ENCODE results near the gene CERS6.

Gene CERS6

DNA sequence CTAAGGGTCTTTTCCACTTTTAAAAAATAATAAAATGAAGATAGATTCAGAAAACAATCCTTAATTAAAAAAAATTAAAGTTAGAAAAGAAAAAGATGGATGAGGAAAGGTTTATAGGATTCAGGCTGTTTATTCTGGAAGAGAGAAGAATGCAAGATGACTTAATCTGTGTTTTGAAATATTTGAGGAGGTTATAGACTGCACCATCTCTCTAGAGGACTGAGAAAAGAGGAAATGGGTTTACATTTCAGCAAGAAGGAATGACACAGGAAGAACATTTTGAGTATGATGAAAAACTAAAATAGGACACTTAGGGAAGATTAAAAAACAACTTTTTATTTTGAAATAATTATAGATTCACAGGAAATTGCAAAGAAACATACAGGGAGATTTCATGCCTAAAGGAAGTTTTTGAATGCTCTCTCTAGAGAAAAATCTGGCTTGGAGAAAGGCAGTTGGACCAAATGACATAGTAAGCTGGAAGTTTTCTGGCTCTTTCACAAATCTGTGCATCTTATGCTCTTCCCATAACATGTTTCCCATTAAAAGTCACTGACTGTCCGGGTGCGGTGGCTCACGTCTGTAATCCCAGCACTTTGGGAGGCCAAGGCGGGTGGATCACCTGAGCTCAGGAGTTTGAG, 75.0 kb downstream of the CERS6 start:
- no peak for DNase-seq (ENCODE audit: low read depth in 2 of 2)

DNA sequence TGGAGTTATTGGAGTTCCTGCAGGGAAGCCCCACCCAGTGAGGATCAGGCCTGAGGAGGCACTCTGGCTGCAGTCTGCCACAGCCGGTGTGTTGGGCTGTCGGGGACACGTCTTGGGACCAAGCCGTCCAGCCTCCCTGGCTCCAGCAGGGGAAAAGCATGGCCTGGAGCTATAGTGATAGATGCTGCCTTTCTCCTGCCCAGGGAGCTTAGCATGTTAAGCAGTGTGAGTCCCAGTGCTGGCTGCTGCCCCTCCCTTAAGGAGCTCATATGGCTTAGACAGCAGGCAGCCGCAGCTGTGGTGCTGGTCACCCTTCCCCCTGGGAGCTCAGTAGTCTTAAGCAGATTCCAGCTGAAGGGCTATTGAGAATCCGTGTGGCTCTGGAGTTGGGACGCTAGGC, 78.9 kb downstream of the CERS6 start:
- DNase-seq (ENCODE audit: low read depth in 2 of 2): no peak

DNA sequence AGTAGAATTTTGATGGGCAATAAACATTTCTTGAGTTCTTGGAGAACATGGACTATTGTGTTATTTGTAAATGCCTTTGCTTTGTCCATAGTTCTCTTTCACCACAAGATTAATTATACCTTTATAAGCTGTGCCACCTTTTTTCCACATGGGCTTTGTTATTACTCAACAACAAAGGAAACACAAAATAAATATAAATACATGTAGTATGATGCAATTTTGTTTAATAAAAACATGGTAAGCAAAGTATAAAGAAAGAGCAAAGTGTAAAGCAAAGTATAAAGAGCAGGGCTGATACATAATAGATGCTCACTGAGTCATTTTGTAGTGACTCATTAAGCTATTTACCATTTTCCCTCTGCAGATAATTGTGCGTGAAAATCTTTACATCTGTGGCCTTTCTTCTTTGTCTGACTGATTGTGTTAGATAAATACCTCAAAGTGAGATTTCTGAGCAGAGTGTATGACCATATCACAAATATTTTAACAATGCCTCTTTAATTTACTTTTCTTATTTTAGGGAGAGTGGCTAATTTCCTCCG, 80.9 kb downstream of the CERS6 start:
- no peak for DNase-seq (ENCODE audit: low read depth in 2 of 2)

DNA sequence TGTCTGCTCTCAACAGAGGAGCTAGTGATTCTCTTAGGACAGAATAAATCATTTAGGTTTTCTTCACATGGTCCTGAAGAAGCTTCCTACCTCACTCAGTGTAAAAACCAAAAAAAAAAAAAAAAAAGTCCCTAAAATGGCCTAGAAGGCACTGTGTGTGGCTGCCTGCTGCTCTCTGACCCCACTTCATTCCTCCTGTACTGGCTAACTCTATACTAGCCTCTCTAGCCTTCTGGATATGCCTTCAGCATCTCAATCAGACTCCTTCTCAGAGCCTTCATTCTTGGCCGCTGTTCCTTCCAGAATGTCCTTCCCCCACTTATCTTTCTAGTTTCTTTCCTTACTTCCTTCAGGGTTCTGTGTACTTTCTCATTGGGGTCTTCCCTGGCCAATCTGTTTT, 82.1 kb downstream of the CERS6 start:
- DNase-seq (ENCODE audit: low read depth in 2 of 2): no peak

DNA sequence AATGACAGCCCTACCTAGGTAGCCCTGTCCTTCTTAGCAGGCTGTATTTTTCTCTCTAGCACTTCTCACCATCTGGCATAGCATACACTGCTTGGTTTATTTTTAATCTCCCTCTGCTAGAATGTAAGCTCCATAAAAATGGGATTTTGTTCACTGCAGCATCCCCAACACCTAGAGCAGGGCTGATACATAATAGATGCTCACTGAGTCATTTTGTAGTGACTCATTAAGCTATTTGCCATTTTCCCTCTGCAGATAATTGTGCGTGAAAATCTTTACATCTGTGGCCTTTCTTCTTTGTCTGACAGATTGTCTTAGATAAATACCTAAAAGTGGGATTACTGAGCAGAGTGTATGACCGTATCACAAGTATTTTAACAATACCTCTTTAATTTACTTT, 82.5 kb downstream of the CERS6 start:
- DNase-seq (ENCODE audit: low read depth in 2 of 2): no peak

DNA sequence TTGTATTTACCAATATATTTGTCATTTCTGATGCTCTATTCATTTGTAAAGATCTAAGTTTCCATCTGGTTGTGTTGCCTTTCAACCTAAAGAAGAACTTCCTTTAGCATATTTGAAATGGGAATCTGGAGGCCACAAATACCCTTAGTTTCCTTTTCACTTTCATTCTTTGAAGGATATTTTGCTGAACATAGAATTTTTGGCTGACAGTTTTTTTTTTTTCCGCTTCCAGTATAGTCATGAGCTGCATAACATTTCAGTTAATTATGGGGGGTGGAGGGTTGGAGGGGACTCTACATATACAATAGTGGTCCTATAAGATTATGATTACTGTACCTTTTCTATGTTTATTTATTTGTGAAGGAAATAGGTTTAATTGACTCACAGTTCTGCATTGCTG, 83.9 kb downstream of the CERS6 start:
- no peak for DNase-seq (ENCODE audit: low read depth in 2 of 2)

DNA sequence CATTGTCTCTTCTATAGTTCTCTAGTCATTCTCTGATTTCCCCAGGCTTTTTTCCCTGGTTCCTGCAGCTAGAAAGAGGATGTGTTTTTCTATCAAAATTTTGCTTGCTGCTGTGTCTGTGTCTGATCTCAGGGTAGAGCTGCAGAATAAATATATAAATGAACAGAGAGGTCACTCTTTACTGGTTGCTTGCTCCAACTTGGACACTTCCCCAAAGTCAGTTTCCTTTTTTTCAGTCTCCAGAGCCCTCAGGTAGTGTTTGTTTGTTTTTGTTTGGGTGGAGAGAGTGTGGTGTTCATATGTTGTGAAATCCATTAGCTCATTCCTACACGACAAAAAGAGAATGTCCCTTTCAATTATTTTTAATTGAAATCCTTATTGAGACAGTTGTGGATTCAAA, 85.8 kb downstream of the CERS6 start:
- DNase-seq (ENCODE audit: low read depth in 2 of 2): no peak

DNA sequence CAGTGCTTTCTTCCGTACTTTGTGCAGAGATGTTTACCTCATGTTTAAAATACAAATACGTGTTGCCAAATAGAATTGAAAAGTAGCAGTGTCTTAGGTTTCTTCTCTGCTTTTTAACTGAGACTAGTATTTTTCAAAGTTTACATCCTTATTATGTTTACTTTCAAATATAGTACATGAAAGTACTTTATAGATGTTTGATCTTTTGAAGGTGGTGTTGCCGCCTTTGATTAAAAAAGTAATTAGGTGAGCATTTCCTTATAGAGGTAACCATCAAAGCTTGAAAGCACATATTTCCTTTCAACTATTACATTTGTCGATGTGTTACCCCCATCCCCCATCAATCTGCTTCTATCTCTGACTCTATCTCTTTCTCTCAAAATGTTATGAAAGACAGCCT, 87.0 kb downstream of the CERS6 start:
- no peak for DNase-seq (ENCODE audit: low read depth in 2 of 2)

DNA sequence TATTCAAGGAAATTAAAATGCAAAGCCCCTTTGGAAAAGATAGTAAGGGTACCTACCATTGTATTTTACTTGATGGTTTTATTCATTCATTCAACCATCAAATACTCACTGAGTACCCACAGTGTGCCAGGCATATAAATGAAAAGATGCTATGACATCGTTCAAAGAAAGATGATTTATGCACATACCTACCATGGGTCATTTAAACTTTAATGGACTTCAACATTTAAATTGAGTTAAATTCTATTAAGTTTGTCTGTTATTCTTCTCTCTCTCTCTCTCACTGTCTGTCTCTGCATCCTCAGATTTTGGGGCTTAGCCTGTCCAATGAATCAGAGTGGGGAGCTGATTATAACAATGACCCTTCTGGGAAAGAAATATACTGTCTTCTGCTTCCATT, 87.9 kb downstream of the CERS6 start:
- DNase-seq (ENCODE audit: low read depth in 2 of 2): no peak

DNA sequence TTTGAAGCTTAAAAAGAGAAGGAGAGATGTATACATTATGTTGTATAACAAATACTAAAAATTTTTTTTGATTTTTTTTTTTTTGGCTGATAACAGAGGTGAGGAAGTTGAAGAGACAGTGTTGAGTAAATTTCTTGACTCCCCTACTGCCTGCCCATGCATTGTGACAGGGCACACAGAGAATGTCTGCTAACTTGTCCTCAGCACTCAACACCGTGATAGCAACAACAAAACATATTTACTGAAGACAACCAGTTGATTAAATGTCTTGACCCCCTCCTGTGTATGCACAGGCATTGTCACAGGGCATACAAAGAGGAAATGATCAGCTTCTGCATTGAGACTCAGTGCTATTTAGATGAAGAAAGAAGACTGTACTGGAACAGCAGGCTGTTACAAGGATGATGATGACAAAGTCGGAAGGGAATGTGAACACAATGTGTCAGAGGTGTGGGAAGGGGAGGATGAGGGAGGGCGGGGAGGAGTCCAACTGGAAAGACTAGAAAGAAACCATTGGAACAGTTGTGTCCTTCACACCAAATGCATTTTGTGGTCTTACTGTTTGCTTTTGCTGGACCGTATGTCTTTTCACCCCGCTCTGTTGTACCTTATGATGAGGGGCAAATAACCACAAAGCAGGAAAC, 89.5 kb downstream of the CERS6 start:
- no peak for DNase-seq (ENCODE audit: low read depth in 2 of 2)

DNA sequence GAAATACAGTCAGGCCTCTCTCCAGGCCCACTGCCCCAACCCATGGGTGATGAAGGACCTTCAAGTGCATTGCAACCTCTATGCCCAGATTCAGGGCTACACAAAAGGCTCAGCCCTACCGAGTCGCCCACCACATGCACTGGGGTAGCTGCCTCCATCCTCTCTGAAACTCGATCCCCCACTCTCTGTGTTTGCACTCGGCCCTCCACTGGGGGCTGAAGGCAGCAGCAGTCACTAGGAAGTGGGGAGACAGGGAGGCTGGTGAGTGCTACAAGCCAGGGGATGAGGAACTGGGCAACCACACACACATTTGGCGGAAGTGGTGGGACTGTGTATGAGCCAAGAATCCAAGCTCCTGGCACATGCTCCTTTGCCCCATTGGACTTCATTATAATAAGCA, 94.6 kb downstream of the CERS6 start:
- DNase-seq (ENCODE audit: low read depth in 2 of 2): no peak

DNA sequence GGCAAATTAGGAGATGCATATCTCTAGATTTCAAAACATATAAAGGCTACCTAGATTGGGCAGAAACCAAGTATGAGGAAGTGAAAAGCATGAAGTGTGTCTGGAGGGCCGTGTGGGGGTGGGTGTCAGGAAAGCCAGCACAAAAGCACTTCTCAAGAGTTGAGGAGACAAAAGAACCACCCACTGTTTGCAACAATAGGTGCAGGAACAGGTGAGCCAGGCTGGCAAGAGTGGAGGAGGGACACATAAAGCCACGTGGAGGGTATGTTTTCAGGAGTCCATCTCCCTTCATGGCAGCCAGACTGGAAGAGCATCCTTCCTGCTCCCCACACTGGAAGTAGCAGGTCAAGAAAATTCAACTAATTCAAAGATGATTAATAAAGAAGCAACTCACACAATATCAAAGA, 96.4 kb downstream of the CERS6 start:
- DNase-seq (ENCODE audit: low read depth in 2 of 2): no peak

DNA sequence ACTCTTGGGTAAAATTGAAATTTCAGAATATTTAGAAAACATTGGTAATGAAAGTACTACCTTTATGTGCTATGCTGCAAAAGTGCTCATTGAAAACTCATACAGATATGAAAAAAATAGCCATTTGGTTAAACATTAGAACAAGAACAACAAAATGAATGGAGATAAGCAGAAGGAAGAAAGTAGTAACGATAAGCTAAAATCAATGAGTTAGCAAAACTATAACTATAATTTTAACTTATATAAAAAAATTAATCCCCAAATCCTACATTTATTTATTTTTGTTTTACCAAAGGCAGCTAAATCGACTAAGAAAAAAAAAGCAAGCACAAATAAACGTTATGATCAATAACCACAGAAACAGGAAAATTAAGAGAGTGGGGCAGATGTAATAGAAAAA, 99.2 kb downstream of the CERS6 start:
- no peak for DNase-seq (ENCODE audit: low read depth in 2 of 2)

DNA sequence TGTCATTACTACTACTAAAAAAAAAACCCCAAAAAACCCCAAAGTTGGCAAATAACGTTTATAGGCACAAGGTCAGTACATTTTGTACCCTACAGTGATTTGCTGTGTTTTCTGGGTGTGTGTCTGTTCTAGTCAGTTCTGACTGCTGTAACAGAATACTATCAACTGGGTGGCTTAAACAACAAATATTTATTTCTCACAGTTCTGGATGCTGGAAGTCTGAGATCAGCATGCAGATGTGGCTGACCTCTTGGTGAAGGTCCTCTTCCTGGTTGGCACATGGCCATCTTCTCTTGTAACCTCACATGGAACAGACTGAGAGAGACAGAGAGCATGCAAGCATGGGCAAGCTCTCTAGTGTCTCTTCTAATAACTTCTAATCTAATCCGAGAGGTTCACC, 103.1 kb downstream of the CERS6 start:
- no peak for DNase-seq (ENCODE audit: low read depth in 2 of 2)

DNA sequence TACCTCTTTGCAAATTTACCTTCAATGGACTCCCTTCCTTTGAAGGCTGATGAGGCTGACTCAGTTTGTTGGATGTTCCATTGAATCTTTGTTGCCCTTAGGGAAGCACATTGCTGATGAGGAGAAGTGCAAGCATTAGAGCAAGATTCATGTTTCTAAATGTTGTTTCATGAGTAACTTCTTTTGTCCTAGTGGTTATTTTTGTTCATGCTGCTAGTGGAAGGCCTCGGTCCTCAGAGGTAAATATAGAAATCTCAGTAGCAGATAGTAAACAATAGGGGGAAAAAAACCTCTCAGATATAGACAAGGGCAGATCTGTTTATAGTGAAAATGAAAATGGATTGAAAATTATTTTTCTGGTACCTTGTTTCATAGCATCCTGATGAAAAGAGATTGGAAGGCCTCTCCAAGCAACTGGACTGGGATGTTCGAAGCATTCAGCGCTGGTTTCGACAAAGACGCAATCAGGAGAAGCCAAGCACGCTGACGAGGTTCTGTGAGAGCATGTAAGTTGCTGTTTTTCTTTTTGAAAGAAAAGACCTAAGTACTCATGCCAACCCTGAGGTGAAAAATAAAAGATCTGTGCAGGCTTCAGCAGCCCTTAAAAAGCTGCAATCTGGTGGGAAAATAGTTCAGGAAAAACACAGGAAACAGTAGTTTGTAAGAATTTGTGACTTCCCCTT, 104.9 kb downstream of the CERS6 start:
- no peak for DNase-seq (ENCODE audit: low read depth in 2 of 2)

DNA sequence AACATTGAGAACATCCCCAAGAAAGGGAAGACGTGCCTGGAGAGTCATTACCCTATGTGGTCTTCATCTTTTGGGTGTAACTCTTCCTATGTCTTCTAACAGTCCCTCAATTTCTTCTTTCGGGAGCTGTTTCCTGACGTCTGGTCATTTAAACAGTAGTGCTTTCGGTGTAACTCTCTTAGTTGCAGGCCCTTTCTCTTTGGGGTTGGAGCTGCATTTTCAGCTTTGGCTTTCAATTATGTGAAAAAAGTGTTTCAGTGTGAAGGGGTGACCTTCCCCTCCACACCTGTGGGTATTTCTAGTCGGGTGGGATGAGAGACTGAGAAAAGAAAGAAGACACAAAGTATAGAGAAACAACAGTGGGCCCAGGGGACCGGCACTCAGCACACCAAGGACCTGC, 105.9 kb downstream of the CERS6 start:
- DNase-seq (ENCODE audit: low read depth in 2 of 2): no peak

DNA sequence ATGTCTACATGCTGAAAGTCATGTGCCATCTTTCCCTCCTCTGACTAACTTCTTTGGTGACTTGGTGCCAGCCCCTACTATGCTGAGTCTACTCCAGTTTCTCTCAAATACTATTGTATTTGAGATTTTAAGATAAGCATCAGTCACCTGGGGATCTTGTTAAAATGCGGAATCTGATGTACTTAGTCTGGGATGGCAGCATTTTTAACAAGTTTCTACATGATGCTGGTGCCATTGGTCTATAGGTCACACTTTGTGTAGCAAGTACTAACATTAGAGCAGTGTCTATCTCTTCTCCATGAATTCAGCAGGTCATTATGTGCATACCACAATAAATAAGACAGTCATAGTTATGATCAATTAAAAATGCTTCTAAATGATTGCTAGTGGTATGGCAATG, 106.9 kb downstream of the CERS6 start:
- no peak for DNase-seq (ENCODE audit: low read depth in 2 of 2)

DNA sequence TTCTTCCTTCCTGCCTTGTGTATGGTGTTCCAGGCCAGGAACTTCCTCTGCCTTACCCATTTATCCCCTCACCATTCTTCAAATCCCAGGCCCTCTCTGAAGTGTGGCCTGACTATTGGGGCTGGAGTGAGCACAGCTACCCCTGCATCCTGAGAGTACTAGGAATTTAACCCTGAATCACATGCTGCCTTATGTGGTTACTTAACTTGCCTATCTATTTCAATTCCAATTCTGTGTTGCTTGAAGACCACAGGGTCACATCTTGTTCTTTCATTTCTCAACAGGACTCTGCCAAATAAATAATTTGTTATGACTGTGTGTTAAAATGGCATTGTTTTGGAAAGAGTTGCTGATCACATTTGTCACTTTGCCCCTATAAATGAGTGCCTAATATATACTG, 108.6 kb downstream of the CERS6 start:
- DNase-seq (ENCODE audit: low read depth in 2 of 2): no peak

DNA sequence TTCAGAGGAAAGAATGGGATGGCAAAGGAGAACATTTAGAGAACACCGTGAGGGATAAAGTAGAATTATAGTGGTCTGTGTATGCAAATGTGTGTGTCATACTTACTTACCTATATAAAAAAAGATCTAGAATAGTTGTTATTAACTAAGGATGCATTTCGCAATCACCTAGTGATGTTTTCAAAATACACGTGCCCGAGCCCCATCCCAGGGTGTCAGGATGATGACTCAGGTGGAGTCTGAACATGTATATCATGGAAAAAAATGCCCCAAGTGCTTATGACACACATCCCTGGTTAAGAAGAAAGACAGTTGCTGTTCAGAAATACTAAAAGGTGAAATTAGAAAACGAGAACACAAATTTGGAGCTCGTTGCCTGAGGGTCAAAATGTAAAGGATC, 109.0 kb downstream of the CERS6 start:
- no peak for DNase-seq (ENCODE audit: low read depth in 2 of 2)

DNA sequence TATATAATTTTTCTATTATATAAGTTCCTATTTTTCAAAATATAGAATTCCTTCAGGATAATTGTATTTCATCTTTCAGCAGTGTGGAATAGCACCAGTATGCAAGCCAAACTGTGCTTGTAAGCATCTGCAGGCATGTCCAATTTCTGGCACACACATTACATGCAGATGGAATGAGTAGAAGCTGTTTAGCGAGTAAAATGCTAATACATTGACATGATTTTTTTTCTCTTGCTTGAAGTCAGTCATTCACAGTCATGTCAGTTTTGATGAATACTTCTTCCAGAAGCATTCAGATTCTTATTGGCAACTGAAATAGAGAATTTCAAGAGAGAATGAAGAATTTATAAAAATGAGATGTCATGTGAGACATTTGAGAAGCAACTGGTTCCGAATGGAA, 109.4 kb downstream of the CERS6 start:
- DNase-seq (ENCODE audit: low read depth in 2 of 2): no peak

DNA sequence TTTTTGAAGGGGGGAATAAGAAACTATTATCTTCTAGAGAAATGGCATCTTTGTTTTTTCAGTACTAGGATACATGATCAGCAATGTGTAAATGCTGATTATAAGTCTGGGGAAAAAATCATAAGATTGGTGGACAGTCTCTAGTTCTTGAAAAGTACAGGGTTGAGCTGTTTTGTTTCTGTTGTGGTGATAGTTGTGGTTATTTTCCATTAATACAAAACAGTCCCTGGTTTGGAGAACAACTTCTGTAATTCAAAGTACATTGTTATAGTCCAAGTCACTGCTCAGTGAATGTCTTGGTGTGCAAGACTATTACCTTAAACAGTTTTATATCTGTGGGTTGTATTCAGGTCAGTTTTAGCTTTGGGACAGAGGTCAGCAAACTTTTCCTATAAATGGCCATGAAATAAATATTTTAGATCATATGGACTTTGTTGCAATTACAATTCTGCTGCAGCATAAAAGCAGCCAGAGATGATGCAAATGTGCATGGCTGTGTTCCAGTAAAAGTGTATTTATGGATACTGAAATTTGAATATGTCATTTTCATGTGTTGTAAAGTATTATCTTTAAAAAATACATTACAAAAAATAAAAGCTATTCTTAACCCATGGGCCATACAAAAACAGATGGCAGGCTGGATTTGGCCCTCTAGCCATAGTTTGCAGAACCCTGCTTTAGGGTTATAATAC, 111.0 kb downstream of the CERS6 start:
- no peak for DNase-seq (ENCODE audit: low read depth in 2 of 2)

DNA sequence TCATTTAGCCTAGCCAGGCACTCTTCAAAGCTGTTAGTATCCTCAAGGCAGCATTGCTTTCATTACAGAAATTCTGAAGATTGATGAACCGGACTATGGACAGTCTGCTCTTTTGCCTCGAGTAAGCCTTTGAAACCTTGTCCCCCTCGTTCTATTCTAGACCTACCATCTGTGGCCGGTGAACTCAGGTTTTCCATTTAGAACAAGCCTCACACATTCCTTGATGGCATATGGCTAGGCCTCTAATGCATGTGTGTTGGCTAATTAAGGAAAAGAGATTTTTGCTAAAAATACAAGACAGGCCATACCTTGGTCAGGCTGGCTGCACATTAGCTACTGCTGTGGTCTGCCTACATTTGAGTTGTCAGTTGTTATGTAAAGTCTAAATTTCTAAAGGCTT, 111.8 kb downstream of the CERS6 start:
- DNase-seq (ENCODE audit: low read depth in 2 of 2): no peak

Data from activated CD4-positive, alpha-beta T cell treated with anti-CD3 and anti-CD28 coated beads for 24 hours (primary cell).